HepG2 (cell line): ENCODE measurements around the gene GNRH2. TPM values are rescaled to one million over a fixed set of nuclear protein-coding genes. Genes with fewer than 3 reads are reported as not detected.

ENCODE experiments used
- GABPA ChIP-seq, 2 experiments: IDR thresholded peaks; 2 replicates each; pipeline ENCODE4 v1.6.1; 2011 to 2016; ENCODE audit warnings: low read depth in 2 of 2, low read length in 1 of 2, missing biosample characterization in 1 of 2, missing genetic modification characterization in 1 of 2
- MIER3 ChIP-seq: IDR thresholded peaks from 2 replicates; pipeline ENCODE4 v1.6.1; 2016; ENCODE audit warnings: missing compliant biosample characterization, borderline replicate concordance
- MXD4 ChIP-seq: IDR thresholded peaks from 2 replicates; pipeline ENCODE4 v1.6.1; 2016; ENCODE audit warnings: mild to moderate bottlenecking, missing biosample characterization, missing genetic modification reagents
- POLR2AphosphoS2 ChIP-seq: IDR thresholded peaks from 2 replicates; pipeline ENCODE4 v1.6.1; 2011; ENCODE audit warnings: low read depth, low read length, improper control_type of control experiment
- ZBTB39 ChIP-seq: sonication (generic); formaldehyde crosslinking; IDR thresholded peaks from 2 replicates; pipeline ENCODE4 v1.5.0; 2020; ENCODE audit warnings: missing genetic modification reagents
- ZNF253 ChIP-seq: sonication (generic); formaldehyde crosslinking; IDR thresholded peaks from 2 replicates; pipeline ENCODE4 v1.8.0; 2022; ENCODE audit warnings: mild to moderate bottlenecking, missing genetic modification reagents, borderline replicate concordance
- ZNF598 ChIP-seq: sonication (generic); formaldehyde crosslinking; IDR thresholded peaks from 2 replicates; pipeline ENCODE4 v1.5.1; 2020; ENCODE audit warnings: mild to moderate bottlenecking, missing genetic modification reagents, borderline replicate concordance
- ZNF773 ChIP-seq: sonication (generic); formaldehyde crosslinking; IDR thresholded peaks from 2 replicates; pipeline ENCODE4 v1.4.0; 2020; ENCODE audit warnings: missing genetic modification reagents, borderline replicate concordance
- ZNF781 ChIP-seq: sonication (generic); formaldehyde crosslinking; IDR thresholded peaks from 2 replicates; pipeline ENCODE4 v1.5.1; 2020; ENCODE audit warnings: borderline replicate concordance, mild to moderate bottlenecking, missing genetic modification reagents; ENCODE audit errors: not compliant biosample characterization
- polyA plus RNA-seq, 8 experiments: library from polyadenylated mRNA; depleted of rRNA in 3 of 8; stranded (reverse) in 7 of 8; unstranded in 1 of 8; fragments of >200 nt; fragmentation: Illumina TruSeq in 4 of 8; extraction: Trizol in 4 of 8; gene quantifications; 2 replicates each; pipeline versions ENCODE4 v1.2.1 to v1.2.3, GENCODE V29; 2011 to 2016; ENCODE audit warnings: low read depth in 4 of 8, missing spikeins in 1 of 8, mixed read lengths in 1 of 8; ENCODE audit not compliant: insufficient read depth in 1 of 8
- total RNA-seq, 5 experiments: library from RNA; depleted of rRNA; stranded (reverse); fragments of >200 nt; fragmentation: Illumina TruSeq; extraction: Trizol; gene quantifications; 2 replicates each; pipeline ENCODE4 v1.2.3, GENCODE V29; 2016; ENCODE audit warnings: low read depth in 1 of 5
- TF ChIP-seq, protein P1 (sequence below): IDR thresholded peaks from 2 replicates; pipeline ENCODE4 v1.6.1; 2016; ENCODE audit warnings: control low read depth
- TF ChIP-seq, protein P2 (sequence below): sonication (generic); formaldehyde crosslinking; IDR thresholded peaks from 2 replicates; pipeline ENCODE4 v1.4.0; 2020; ENCODE audit warnings: mild to moderate bottlenecking, missing genetic modification reagents
- TF ChIP-seq, protein P3 (sequence below): sonication (generic); formaldehyde crosslinking; IDR thresholded peaks from 2 replicates; pipeline ENCODE4 v1.5.0; 2020; ENCODE audit warnings: mild to moderate bottlenecking, missing genetic modification reagents
- TF ChIP-seq, protein P4 (sequence below): sonication (generic); formaldehyde crosslinking; IDR thresholded peaks from 2 replicates; pipeline ENCODE4 v1.4.0; 2020; ENCODE audit warnings: mild to moderate bottlenecking, missing genetic modification reagents, borderline replicate concordance

The GNRH2 gene
- total and polyA plus RNA-seq, 2 of the 13 experiments (the other 11 are each of a cell fraction or from before 2014, with no cell fraction given), result 0.28 TPM; not detected in 1

- TF ChIP-seq ZNF773 (CRISPR knock-in tag) (no peak), GABPA (IDR thresholded peaks at IDR 0.05; ENCODE audit: low read depth, low read length) (no peak), GABPA (CRISPR knock-in tag; IDR thresholded peaks at IDR 0.05; ENCODE audit: low read depth) (no peak), ZNF253 (CRISPR knock-in tag) (peak; percentile 0; the same call in 1 of the 2 replicates), ZNF781 (CRISPR knock-in tag) (no peak), POLR2AphosphoS2 (no peak), MIER3 (no peak), ZBTB39 (CRISPR knock-in tag) (0 out of 2 replicates have a peak, but pooled peaks have one; percentile 38), MXD4 (no peak; the same call in 1 of the 2 replicates), ZNF598 (CRISPR knock-in tag) (peak; percentile 20; the same call in 1 of the 2 replicates)
- TF ChIP-seq, protein P1, sequence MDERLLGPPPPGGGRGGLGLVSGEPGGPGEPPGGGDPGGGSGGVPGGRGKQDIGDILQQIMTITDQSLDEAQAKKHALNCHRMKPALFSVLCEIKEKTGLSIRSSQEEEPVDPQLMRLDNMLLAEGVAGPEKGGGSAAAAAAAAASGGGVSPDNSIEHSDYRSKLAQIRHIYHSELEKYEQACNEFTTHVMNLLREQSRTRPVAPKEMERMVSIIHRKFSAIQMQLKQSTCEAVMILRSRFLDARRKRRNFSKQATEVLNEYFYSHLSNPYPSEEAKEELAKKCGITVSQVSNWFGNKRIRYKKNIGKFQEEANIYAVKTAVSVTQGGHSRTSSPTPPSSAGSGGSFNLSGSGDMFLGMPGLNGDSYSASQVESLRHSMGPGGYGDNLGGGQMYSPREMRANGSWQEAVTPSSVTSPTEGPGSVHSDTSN (CRISPR knock-in tag), result peak; percentile 46
- TF ChIP-seq, protein P2, sequence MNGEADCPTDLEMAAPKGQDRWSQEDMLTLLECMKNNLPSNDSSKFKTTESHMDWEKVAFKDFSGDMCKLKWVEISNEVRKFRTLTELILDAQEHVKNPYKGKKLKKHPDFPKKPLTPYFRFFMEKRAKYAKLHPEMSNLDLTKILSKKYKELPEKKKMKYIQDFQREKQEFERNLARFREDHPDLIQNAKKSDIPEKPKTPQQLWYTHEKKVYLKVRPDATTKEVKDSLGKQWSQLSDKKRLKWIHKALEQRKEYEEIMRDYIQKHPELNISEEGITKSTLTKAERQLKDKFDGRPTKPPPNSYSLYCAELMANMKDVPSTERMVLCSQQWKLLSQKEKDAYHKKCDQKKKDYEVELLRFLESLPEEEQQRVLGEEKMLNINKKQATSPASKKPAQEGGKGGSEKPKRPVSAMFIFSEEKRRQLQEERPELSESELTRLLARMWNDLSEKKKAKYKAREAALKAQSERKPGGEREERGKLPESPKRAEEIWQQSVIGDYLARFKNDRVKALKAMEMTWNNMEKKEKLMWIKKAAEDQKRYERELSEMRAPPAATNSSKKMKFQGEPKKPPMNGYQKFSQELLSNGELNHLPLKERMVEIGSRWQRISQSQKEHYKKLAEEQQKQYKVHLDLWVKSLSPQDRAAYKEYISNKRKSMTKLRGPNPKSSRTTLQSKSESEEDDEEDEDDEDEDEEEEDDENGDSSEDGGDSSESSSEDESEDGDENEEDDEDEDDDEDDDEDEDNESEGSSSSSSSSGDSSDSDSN (CRISPR knock-in tag), result peak; percentile 15; the same call in 1 of the 2 replicates
- TF ChIP-seq, protein P3, sequence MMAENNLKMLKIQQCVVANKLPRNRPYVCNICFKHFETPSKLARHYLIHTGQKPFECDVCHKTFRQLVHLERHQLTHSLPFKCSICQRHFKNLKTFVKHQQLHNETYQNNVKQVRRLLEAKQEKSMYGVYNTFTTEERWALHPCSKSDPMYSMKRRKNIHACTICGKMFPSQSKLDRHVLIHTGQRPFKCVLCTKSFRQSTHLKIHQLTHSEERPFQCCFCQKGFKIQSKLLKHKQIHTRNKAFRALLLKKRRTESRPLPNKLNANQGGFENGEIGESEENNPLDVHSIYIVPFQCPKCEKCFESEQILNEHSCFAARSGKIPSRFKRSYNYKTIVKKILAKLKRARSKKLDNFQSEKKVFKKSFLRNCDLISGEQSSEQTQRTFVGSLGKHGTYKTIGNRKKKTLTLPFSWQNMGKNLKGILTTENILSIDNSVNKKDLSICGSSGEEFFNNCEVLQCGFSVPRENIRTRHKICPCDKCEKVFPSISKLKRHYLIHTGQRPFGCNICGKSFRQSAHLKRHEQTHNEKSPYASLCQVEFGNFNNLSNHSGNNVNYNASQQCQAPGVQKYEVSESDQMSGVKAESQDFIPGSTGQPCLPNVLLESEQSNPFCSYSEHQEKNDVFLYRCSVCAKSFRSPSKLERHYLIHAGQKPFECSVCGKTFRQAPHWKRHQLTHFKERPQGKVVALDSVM (CRISPR knock-in tag), result peak; percentile 38; the same call in 1 of the 2 replicates
- TF ChIP-seq, protein P4, sequence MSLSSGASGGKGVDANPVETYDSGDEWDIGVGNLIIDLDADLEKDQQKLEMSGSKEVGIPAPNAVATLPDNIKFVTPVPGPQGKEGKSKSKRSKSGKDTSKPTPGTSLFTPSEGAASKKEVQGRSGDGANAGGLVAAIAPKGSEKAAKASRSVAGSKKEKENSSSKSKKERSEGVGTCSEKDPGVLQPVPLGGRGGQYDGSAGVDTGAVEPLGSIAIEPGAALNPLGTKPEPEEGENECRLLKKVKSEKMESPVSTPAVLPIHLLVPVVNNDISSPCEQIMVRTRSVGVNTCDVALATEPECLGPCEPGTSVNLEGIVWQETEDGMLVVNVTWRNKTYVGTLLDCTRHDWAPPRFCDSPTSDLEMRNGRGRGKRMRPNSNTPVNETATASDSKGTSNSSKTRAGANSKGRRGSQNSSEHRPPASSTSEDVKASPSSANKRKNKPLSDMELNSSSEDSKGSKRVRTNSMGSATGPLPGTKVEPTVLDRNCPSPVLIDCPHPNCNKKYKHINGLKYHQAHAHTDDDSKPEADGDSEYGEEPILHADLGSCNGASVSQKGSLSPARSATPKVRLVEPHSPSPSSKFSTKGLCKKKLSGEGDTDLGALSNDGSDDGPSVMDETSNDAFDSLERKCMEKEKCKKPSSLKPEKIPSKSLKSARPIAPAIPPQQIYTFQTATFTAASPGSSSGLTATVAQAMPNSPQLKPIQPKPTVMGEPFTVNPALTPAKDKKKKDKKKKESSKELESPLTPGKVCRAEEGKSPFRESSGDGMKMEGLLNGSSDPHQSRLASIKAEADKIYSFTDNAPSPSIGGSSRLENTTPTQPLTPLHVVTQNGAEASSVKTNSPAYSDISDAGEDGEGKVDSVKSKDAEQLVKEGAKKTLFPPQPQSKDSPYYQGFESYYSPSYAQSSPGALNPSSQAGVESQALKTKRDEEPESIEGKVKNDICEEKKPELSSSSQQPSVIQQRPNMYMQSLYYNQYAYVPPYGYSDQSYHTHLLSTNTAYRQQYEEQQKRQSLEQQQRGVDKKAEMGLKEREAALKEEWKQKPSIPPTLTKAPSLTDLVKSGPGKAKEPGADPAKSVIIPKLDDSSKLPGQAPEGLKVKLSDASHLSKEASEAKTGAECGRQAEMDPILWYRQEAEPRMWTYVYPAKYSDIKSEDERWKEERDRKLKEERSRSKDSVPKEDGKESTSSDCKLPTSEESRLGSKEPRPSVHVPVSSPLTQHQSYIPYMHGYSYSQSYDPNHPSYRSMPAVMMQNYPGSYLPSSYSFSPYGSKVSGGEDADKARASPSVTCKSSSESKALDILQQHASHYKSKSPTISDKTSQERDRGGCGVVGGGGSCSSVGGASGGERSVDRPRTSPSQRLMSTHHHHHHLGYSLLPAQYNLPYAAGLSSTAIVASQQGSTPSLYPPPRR (CRISPR knock-in tag), result no peak
These were observed 3.4 kb downstream of the GNRH2 start (continued) for GRCh38 chr20:3046677-3047462.
